HG03469 (cell line): ENCODE results near the gene GALK2.
"Not testable (repeated sequence)": the region's sequence is repeated elsewhere in the genome, so short reads cannot be mapped to it uniquely, and the experiment has no call there.

Experiments used
- ATAC-seq: cut with Tn5 transposase; IDR thresholded peaks from one replicate; pipeline ENCODE4 v1.9.1; 2021; ENCODE audit warnings: mild to moderate bottlenecking, moderate library complexity, moderate number of reproducible peaks; ENCODE audit not compliant: unreplicated experiment

Gene GALK2

GRCh38 chr15:49215768-49216739 is 46.0 kb downstream of the GALK2 start:
- peak; percentile 98 for ATAC-seq

- ATAC-seq, result no peak
Measured at GRCh38 chr15:49223536-49224274, 53.7 kb downstream of the GALK2 start.

- no peak for ATAC-seq
Measured at GRCh38 chr15:49225572-49226281, 55.7 kb downstream of the GALK2 start.

- no peak for ATAC-seq
Measured at GRCh38 chr15:49227602-49228001, 57.6 kb downstream of the GALK2 start.

DNA sequence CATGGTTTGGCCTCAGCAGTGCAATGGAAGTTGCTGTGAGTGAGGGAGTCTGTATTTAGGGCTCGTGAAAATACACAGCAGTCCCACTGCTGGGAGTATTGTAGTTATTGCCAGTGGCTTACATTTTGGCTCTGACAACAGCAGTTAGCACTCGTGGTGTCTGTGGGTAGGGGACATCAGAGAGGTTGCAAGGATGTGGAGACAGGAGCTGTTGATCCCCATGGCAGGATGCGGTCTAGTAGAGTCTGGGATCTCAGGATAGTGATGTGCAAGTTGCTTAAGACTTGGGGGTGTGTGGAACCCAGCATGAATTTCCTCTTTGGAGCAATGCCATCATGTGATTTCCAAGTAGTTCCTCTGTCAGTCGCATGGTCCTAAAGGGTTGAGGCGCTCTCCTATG is 59.9 kb downstream of the GALK2 start:
- ATAC-seq, result no peak

- no peak for ATAC-seq
Measured at GRCh38 chr15:49232236-49232806, 62.3 kb downstream of the GALK2 start.

DNA sequence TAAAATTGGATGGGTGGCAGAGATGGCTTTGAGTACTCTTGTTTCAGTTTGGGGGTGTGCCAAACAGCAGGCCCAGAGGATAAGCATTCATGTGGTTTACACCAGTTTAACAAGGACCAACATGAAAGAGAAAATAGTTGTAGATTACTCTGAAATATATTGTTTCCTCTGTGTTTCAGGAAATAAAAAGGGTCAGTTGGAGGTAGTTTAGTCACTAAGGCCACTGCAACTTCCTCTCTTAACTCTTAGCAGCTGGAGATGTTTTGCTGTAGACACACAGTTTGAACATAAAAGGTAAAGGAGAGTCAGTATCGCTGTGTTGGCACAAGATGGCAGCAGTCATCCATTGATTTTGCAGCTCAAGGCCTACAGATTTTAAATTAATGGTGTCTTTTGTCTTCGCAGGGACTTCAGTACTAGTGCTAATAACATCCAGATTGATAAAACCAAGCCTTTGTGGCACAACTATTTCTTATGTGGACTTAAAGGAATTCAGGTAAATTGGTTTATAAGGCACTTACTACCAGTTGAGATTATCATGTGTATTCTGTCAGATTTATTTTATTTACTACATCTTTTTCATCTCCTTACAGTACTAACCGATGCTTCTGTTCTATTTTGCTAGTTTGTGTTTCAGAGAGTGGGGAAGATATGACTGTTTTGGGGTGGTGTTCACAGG is 65.5 kb downstream of the GALK2 start:
- peak; percentile 81 for ATAC-seq

- ATAC-seq, result no peak
Measured at GRCh38 chr15:49236869-49237268, 66.8 kb downstream of the GALK2 start.

DNA sequence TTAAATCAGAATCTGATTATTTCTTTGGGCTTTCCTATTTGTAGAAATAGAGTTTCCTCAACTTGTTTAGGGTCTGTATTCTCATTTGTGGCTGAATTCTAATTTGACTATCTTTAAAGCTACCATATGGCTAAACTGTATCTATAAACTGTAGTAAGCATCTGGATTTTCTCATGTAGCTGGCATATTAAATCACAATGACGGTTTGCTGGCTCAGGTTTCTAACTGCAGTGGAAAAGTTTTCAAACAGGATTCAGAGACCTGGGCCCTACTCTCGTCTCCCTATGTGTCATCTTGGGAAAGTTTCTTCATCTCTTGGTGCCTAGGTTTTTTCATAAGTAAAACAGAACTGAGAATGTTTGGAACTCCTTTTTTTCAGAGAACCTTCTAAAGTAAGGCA is 68.3 kb downstream of the GALK2 start:
- no peak for ATAC-seq

- no peak for ATAC-seq
Measured at GRCh38 chr15:49239105-49239504, 69.1 kb downstream of the GALK2 start.

- no peak for ATAC-seq
Measured at GRCh38 chr15:49242820-49243219, 72.8 kb downstream of the GALK2 start.

DNA sequence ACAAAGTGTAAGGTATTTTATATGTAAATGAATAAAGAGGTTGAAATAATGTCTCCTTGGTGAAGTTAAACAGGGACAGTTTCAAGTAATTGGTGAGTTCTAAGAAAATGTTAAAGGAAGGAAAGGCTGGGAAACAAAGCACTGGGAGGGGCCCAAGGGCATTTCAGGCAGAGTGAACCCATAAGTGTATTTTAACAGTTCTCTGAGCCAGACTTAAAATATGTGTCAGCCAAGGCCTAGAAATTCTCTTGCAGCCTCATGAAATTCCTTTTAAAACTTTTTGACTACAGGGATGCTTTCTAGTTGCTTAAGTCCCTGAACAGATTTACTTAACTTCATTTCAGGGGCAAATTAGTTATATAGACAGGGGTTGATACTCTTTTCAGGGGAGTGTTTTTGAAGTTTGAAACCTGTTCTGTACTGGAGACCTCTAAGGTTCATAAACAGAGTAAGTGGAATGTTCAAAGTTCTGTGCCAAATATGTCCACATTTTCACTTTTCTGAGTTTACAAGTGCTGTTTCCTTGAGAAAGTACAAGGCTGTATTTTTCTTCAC is 77.6 kb downstream of the GALK2 start:
- no peak for ATAC-seq

DNA sequence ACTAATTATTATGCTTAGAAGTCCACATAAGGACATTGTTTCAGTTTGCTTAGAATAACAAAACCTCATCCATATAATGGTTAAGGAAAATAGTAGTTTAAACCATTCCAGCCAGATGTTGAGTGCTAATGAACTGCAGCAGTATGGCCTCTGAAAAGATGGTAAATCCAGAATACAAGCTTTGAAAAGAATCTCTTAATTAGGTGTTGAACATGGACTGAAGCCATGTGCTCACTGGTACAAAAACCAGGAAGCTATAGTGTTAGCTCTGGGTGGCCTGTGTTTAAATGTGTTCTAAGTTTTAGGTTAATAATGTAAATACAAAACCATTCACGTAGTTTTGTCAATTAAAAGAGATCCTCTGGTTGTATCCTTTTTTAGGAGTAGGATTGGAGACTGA is 78.2 kb downstream of the GALK2 start:
- no peak for ATAC-seq

DNA sequence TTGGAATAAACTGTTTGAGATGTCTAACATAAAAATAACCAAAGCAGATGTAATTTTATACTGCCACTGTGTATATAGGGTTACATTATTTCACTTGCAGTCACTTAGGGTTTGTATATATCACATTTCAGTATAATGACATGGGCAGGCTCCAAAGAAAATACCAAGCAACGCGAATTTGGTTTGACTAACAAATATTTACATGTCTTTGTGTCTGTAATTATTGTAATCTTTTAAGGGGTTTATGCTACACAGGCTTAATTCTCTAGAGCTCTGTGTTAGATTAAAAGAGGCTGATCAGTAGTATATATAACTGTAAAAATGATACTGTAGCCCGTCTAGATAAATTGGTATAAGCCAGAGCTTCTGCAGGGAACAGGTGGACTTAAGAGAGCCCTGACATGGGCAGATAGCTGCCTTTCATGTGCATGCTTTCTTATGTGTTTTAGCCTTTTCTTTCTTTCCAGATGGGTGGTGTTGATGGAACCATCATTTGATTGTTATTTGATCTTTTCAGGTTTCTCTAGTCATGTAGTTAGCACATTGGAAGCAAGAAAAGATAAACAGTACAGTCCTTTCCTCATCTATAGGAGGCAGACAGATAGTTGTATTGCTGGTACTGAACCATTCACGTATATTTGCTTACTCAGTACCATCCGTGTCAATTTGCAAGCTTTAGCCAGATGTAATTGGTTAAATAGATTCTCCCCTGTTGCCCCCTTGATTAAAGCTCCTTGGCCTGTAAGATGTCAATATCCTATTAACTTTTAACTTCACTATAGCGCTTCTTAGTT is 86.1 kb downstream of the GALK2 start:
- ATAC-seq, result no peak

DNA sequence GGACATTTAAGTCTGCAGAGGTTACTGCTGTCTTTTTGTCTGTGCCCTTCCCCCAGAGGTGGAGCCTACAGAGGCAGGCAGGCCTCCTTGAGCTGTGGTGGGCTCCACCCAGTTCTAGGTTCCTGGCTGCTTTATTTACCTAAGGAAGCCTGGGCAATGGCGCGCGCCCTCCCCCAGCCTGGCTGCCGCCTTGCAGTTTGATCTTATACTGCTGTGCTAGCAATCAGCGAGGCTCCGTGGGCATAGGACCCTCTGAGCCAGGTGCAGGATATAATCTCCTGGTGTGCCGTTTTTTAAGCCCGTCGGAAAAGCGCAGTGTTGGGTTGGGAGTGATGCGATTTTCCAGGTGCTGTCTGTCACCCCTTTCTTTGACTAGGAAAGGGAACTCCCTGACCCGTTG is 95.1 kb downstream of the GALK2 start:
- not testable (repeated sequence) for ATAC-seq

DNA sequence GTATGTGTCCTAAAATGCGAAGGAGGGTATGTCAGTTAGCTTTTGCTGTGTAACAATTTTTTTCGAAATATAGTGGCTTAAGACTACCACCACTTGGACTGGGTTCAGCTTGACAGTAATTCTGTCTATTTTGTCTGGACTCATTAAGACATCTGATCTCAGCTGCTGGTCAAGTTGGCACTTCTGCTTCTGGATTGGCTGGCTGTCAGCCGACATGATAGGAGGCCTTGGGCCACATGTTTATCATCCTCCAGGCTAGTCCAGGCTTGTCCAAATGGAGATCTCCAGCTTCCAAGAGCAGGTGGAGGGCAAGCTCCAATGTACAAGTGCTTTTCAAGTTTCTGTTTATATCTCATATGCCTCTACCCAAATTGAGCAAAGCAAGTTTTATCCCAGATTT is 95.9 kb downstream of the GALK2 start:
- ATAC-seq, result no peak

- no peak for ATAC-seq
Measured at GRCh38 chr15:49270541-49271421, 100.7 kb downstream of the GALK2 start.

- ATAC-seq, result no peak
Measured at GRCh38 chr15:49273734-49274318, 103.8 kb downstream of the GALK2 start.
